Neural cell (in vitro differentiated cells): Measurements from ENCODE around the gene C6orf163. TPM values are rescaled to one million over a fixed set of nuclear protein-coding genes. Genes with fewer than 3 reads are reported as not detected.

Experiments used
- H2AFZ ChIP-seq: fragments of 200-600, 300-800 bp; sonication (generic), shearing (Covaris generic); 2 replicates; pipeline ENCODE4 v1.6.0; 2014; ENCODE audit warnings: low read depth, mild to moderate bottlenecking, antibody characterized with exemption, low read length, moderate library complexity
- H3F3A ChIP-seq: fragments of 200-600 bp; shearing (Covaris generic); 2 replicates; pipeline ENCODE4 v1.6.1; 2016; ENCODE audit warnings: mild to moderate bottlenecking, moderate library complexity, mixed read lengths, antibody characterized with exemption, low read length; ENCODE audit not compliant: insufficient read depth, poor library complexity, severe bottlenecking
- H3K27ac ChIP-seq: fragments of 200-600, 300-800 bp; sonication (generic), shearing (Covaris generic); 2 replicates; pipeline ENCODE4 v1.5.1; 2014; ENCODE audit warnings: mild to moderate bottlenecking, low read length, moderate library complexity
- H3K27me3 ChIP-seq: fragments of 300-800, 200-600 bp; sonication (generic), shearing (Covaris generic); 2 replicates; pipeline ENCODE4 v1.6.0; 2014; ENCODE audit warnings: mild to moderate bottlenecking, low read depth, low read length, moderate library complexity; ENCODE audit not compliant: insufficient read depth
- H3K36me3 ChIP-seq: fragments of 300-800, 200-600 bp; sonication (generic), shearing (Covaris generic); 2 replicates; pipeline ENCODE4 v1.5.1; 2014; ENCODE audit warnings: mild to moderate bottlenecking, antibody characterized with exemption, low read length, moderate library complexity; ENCODE audit not compliant: insufficient read depth
- H3K4me2 ChIP-seq: fragments of 300-800, 200-600 bp; sonication (generic), shearing (Covaris generic); 2 replicates; pipeline ENCODE4 v1.6.0; 2014; ENCODE audit warnings: mild to moderate bottlenecking, low read length
- H3K4me3 ChIP-seq: fragments of 300-800, 200-600 bp; sonication (generic), shearing (Covaris generic); 2 replicates; pipeline ENCODE4 v1.5.1; 2014; ENCODE audit warnings: mild to moderate bottlenecking, low read length, moderate library complexity
- H3K79me2 ChIP-seq: fragments of 200-600 bp; shearing (Covaris generic); replicated peaks from 2 replicates; pipeline ENCODE4 v1.6.0; 2014; ENCODE audit warnings: mild to moderate bottlenecking, low read length, moderate library complexity; ENCODE audit not compliant: insufficient read depth
- H3K9ac ChIP-seq: fragments of 300-800, 200-600 bp; sonication (generic), shearing (Covaris generic); 2 replicates; pipeline ENCODE4 v1.6.1; 2016; ENCODE audit warnings: mild to moderate bottlenecking, low read length, mixed read lengths
- H3K9me2 ChIP-seq: fragments of 200-600 bp; shearing (Covaris generic); 2 replicates; pipeline ENCODE4 v1.6.1; 2016; ENCODE audit warnings: mild to moderate bottlenecking, low read length, mixed read lengths; ENCODE audit not compliant: insufficient read depth
- H3K9me3 ChIP-seq: fragments of 200-600, 300-800 bp; sonication (generic), shearing (Covaris generic); 2 replicates; pipeline ENCODE4 v1.6.1; 2016; ENCODE audit warnings: mild to moderate bottlenecking, mixed run types, low read length, moderate library complexity, mixed read lengths
- H4K20me1 ChIP-seq: fragments of 200-600 bp; shearing (Covaris generic); 2 replicates; pipeline ENCODE4 v1.6.1; 2016; ENCODE audit warnings: mild to moderate bottlenecking, mixed run types; ENCODE audit not compliant: insufficient read depth
- EP300 ChIP-seq: fragments of 450-650 bp; conservative IDR thresholded peaks from 2 replicates; pipeline ENCODE4 v1.6.1; 2014; ENCODE audit warnings: antibody characterized with exemption, mild to moderate bottlenecking, moderate library complexity; ENCODE audit not compliant: poor library complexity, severe bottlenecking
- EZH2 ChIP-seq: fragments of 200-600, 300-800 bp; shearing (Covaris generic), sonication (generic); IDR thresholded peaks from 2 replicates; pipeline ENCODE4 v1.6.1; 2014; ENCODE audit warnings: antibody characterized with exemption, low read length, borderline replicate concordance, mild to moderate bottlenecking; ENCODE audit not compliant: insufficient read depth, poor library complexity, severe bottlenecking
- MXI1 ChIP-seq: fragments of 450-650 bp; conservative IDR thresholded peaks from 2 replicates; pipeline ENCODE4 v1.6.1; 2014; ENCODE audit warnings: antibody characterized with exemption, mild to moderate bottlenecking; ENCODE audit not compliant: poor library complexity, severe bottlenecking
- POLR2AphosphoS5 ChIP-seq: IDR thresholded peaks from 2 replicates; pipeline ENCODE4 v1.6.1; 2012
- RAD21 ChIP-seq: fragments of 450-650 bp; conservative IDR thresholded peaks from 2 replicates; pipeline ENCODE4 v1.6.1; 2014; ENCODE audit warnings: antibody characterized with exemption, mild to moderate bottlenecking, moderate library complexity
- SMC3 ChIP-seq: fragments of 450-650 bp; conservative IDR thresholded peaks from 2 replicates; pipeline ENCODE4 v1.6.1; 2014; ENCODE audit warnings: antibody characterized with exemption, mild to moderate bottlenecking, moderate library complexity; ENCODE audit not compliant: poor library complexity
- TAF1 ChIP-seq: IDR thresholded peaks from 2 replicates; pipeline ENCODE4 v1.6.1; 2012; ENCODE audit warnings: low read depth
- polyA plus RNA-seq: library from polyadenylated mRNA; depleted of rRNA; stranded (reverse); fragments of >200 nt; gene quantifications from 2 replicates; pipeline ENCODE4 v1.2.3, GENCODE V29; 2014
- TF ChIP-seq, protein P1 (sequence below): IDR thresholded peaks from 2 replicates; pipeline ENCODE4 v1.6.1; 2012; ENCODE audit warnings: borderline replicate concordance
- TF ChIP-seq, protein P2 (sequence below): fragments of 450-650 bp; IDR thresholded peaks from 2 replicates; pipeline ENCODE4 v1.5.1; 2014; ENCODE audit warnings: antibody characterized with exemption, mild to moderate bottlenecking, moderate library complexity; ENCODE audit not compliant: poor library complexity, severe bottlenecking

Gene C6orf163
- polyA plus RNA-seq, 1 donor from 2014 or later = 1.8 TPM

DNA sequence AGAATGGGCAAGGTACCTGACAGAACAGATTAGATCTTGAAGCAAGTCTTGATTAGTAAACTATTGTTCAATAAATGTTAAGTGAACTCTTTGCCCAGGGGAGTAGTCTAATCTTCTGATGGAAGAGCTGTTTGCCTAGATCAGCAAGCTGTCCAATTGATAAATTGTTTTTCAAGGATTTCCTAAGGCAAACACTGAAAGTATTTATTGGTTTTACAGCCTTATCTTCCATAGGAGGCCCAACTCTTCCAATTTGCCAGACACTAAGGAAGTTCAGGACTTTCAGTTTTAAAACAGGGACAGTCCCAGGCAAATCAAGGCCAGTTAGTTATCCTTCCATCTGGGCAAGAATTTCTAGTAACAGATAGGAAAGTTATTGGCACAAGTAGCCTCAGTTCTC, 1.8 kb upstream of the C6orf163 start:
- H3K79me2 ChIP-seq = no peaks in the 10 kb centered on the region
- H3K4me3 ChIP-seq = no peak overlapping the region
- no peak overlapping the region for H2AFZ ChIP-seq
- no peaks in the 10 kb centered on the region for H3F3A ChIP-seq
- H3K27ac ChIP-seq = no peak overlapping the region
- H3K4me2 ChIP-seq = no peak overlapping the region
- H3K9me2 ChIP-seq = no peaks in the 10 kb centered on the region
- no peaks in the 10 kb centered on the region for H3K27me3 ChIP-seq
- H3K9ac ChIP-seq = no peak overlapping the region
- H3K36me3 ChIP-seq = no peaks in the 10 kb centered on the region
- no peaks in the 10 kb centered on the region for H4K20me1 ChIP-seq
- no peaks in the 10 kb centered on the region for H3K9me3 ChIP-seq
- no peak for TF ChIP-seq EZH2
- TF ChIP-seq, protein P1, sequence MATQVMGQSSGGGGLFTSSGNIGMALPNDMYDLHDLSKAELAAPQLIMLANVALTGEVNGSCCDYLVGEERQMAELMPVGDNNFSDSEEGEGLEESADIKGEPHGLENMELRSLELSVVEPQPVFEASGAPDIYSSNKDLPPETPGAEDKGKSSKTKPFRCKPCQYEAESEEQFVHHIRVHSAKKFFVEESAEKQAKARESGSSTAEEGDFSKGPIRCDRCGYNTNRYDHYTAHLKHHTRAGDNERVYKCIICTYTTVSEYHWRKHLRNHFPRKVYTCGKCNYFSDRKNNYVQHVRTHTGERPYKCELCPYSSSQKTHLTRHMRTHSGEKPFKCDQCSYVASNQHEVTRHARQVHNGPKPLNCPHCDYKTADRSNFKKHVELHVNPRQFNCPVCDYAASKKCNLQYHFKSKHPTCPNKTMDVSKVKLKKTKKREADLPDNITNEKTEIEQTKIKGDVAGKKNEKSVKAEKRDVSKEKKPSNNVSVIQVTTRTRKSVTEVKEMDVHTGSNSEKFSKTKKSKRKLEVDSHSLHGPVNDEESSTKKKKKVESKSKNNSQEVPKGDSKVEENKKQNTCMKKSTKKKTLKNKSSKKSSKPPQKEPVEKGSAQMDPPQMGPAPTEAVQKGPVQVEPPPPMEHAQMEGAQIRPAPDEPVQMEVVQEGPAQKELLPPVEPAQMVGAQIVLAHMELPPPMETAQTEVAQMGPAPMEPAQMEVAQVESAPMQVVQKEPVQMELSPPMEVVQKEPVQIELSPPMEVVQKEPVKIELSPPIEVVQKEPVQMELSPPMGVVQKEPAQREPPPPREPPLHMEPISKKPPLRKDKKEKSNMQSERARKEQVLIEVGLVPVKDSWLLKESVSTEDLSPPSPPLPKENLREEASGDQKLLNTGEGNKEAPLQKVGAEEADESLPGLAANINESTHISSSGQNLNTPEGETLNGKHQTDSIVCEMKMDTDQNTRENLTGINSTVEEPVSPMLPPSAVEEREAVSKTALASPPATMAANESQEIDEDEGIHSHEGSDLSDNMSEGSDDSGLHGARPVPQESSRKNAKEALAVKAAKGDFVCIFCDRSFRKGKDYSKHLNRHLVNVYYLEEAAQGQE = no peak

DNA sequence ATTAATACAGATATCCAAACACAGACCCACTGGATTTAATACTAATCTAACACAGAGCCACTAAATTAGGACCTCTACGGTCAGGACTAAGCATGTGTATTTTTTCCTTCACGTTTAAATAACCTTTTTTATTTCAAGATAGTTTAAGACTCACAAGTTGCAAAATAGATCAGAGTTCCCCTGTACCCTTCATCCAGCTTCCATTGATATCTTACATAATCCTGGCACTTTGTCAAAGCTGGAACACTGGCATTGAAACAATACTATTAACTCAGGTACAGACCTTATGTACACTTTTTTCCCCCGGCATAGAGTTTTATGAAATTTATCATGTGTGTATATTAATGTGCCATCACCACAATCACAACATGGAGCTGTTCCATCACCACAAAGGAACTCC, 2.1 kb downstream of the C6orf163 start:
- Histone ChIP-seq H3K79me2 (no peaks in the 10 kb centered on the region), H3K4me3 (no peak overlapping the region), H4K20me1 (no peaks in the 10 kb centered on the region), H2AFZ (no peak overlapping the region), H3K4me2 (no peak overlapping the region), H3K27me3 (no peaks in the 10 kb centered on the region), H3K36me3 (no peaks in the 10 kb centered on the region), H3K9ac (no peak overlapping the region), H3K9me3 (no peaks in the 10 kb centered on the region), H3K27ac (no peak overlapping the region), H3F3A (no peaks in the 10 kb centered on the region), H3K9me2 (no peaks in the 10 kb centered on the region)
- no peak for TF ChIP-seq RAD21
- no peak for TF ChIP-seq MXI1
- no peak for TF ChIP-seq POLR2AphosphoS5
- no peak for TF ChIP-seq EZH2
- TF ChIP-seq, protein P1 = no peak
- no peak for TF ChIP-seq TAF1
- no peak for TF ChIP-seq EP300
- TF ChIP-seq, protein P2, sequence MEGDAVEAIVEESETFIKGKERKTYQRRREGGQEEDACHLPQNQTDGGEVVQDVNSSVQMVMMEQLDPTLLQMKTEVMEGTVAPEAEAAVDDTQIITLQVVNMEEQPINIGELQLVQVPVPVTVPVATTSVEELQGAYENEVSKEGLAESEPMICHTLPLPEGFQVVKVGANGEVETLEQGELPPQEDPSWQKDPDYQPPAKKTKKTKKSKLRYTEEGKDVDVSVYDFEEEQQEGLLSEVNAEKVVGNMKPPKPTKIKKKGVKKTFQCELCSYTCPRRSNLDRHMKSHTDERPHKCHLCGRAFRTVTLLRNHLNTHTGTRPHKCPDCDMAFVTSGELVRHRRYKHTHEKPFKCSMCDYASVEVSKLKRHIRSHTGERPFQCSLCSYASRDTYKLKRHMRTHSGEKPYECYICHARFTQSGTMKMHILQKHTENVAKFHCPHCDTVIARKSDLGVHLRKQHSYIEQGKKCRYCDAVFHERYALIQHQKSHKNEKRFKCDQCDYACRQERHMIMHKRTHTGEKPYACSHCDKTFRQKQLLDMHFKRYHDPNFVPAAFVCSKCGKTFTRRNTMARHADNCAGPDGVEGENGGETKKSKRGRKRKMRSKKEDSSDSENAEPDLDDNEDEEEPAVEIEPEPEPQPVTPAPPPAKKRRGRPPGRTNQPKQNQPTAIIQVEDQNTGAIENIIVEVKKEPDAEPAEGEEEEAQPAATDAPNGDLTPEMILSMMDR = no peak
- no peak for TF ChIP-seq SMC3
